GM23338 (cell line): Measurements from ENCODE around the gene MED20.
"Not testable (repeated sequence)": the region's sequence is repeated elsewhere in the genome, so short reads cannot be mapped to it uniquely, and the experiment has no call there.

Experiments used
- JUNB ChIP-seq: IDR thresholded peaks from one replicate; pipeline ENCODE4 v1.6.1; 2016; ENCODE audit warnings: antibody characterized with exemption; ENCODE audit not compliant: unreplicated experiment
- TF ChIP-seq, protein P1 (sequence below), 2 experiments: fragments of 200-600 bp in 1 of 2; sonication (generic) in 1 of 2; conservative IDR thresholded peaks; 2 replicates each; pipeline versions ENCODE4 v1.5.1 to v1.6.1; 2016 to 2017; ENCODE audit warnings: antibody characterized with exemption in 2 of 2, low read depth in 2 of 2, mild to moderate bottlenecking in 2 of 2, moderate library complexity in 1 of 2

DNA sequence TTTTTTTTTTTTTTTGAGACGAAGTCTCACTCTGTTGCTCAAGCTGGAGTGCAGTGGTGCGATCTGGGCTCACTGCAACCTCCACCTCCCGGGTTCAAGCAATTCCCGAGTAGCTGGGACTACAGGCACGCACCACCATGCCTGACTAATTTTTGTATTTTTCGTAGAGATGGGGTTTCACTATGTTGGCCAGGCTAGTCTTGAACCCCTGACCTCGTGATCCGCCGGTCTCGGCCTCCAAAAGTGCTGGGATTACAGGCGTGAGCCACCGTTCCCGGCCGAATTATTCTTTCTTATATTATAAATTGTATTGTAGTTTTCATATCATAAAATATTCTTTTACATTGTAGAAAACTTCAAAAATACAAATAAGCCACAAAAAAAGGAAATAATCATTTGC is 21.9 kb upstream of the MED20 start:
- TF ChIP-seq, protein P1, sequence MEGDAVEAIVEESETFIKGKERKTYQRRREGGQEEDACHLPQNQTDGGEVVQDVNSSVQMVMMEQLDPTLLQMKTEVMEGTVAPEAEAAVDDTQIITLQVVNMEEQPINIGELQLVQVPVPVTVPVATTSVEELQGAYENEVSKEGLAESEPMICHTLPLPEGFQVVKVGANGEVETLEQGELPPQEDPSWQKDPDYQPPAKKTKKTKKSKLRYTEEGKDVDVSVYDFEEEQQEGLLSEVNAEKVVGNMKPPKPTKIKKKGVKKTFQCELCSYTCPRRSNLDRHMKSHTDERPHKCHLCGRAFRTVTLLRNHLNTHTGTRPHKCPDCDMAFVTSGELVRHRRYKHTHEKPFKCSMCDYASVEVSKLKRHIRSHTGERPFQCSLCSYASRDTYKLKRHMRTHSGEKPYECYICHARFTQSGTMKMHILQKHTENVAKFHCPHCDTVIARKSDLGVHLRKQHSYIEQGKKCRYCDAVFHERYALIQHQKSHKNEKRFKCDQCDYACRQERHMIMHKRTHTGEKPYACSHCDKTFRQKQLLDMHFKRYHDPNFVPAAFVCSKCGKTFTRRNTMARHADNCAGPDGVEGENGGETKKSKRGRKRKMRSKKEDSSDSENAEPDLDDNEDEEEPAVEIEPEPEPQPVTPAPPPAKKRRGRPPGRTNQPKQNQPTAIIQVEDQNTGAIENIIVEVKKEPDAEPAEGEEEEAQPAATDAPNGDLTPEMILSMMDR (conservative IDR thresholded peaks at IDR 0.05; ENCODE audit: low read depth in 2 of 2) = not testable (repeated sequence)
- not testable (repeated sequence) for TF ChIP-seq JUNB
